ENCODE results near the gene SLC16A10.

SLC16A10 gene

DNA sequence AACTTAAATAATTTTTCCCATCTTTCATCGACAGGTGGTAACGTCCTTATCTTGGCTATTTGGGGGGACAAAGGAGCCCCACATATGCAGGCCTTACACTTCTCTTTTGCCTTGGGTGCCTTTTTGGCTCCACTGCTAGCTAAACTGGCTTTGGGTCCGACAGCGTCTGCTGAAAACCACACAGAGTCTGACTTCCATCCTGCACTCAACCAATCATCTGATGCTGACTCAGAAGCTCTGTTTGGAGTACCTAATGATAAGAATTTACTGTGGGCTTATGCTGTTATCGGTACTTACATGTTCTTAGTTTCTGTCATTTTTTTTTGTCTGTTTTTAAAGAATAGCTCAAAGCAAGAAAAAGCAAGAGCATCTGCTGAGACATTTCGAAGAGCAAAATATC, 178.5 kb downstream of the SLC16A10 start:
- no peak for DNase-seq

DNA sequence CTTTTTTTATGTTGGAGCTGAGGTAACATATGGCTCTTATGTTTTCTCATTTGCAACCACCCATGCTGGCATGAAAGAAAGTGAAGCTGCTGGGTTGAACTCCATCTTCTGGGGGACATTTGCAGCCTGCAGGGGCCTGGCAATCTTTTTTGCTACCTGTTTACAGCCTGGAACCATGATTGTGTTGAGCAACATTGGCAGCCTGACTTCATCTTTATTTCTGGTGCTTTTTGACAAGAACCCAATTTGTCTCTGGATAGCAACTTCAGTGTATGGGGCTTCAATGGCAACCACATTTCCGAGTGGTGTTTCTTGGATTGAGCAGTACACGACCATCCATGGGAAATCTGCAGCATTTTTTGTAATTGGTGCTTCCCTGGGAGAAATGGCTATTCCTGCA, 179.0 kb downstream of the SLC16A10 start:
- no peak for DNase-seq

DNA sequence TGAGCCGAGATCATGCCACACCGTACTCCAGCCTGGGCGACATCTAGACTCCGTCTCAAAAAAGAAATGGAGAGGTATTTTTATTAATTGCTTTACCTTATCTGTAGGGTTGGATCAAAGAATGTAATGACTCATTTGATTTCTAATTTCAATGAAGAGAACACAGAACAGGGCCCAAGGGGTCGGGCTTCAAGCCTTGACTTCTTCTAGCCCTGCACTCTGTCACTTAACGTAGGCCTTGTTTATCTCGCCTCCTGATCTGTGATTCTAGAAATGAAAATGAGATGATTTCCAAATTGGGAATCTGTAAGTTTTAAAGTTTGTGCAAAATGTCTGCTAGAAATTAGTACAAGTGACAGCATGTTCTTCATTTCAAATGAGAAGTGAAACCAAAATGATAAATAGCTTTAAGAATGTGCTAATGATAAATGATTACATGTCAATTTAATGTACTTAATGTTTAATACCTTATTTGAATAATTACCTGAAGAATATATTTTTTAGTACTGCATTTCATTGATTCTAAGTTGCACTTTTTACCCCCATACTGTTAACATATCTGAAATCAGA, 180.5 kb downstream of the SLC16A10 start:
- DNase-seq = no peak

DNA sequence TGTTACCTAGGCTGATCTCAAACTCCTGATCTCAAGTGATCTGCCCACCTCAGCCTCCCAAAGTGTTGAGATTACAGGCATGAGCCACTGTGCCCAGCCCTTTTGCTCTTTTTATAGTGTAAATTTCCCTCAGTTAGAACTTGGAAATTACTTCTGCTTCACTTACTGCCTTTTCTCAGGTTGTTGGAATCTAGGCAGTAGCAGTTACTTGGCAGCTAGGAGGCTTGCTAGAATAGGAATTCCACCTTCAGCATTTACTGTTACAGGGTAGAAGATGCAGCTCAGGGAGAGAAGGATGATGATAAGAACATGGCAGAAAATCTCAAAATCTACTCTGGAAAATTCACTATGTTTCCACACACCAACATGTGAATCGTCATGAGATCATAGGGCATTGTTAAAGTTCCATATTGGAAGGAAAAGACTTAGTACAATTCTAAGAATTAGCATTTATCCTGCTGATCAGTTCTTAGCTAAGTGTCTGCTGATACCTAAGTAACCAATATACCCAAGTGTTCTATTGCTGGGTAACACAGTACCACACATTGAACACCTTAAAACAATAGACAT, 182.2 kb downstream of the SLC16A10 start:
- no peak for DNase-seq

DNA sequence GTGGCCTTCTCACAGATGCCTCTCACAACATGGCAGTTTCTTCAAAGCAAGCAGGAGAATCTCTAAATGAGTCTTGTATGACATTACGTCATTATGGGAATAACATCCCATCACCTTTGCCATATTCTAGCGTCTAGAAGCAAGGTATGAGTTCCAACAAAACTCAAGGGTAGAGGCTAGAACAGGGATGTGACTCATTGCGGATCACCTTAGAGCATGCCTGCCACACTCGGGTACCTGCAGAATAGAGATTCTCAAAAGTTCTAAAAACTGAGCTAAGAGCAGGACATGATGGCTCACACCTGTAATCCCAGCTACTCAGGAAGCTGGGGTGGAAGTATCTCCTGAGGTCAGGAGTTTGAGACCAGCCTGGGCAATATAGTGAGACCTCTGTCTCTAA, 182.8 kb downstream of the SLC16A10 start:
- no peak for DNase-seq

DNA sequence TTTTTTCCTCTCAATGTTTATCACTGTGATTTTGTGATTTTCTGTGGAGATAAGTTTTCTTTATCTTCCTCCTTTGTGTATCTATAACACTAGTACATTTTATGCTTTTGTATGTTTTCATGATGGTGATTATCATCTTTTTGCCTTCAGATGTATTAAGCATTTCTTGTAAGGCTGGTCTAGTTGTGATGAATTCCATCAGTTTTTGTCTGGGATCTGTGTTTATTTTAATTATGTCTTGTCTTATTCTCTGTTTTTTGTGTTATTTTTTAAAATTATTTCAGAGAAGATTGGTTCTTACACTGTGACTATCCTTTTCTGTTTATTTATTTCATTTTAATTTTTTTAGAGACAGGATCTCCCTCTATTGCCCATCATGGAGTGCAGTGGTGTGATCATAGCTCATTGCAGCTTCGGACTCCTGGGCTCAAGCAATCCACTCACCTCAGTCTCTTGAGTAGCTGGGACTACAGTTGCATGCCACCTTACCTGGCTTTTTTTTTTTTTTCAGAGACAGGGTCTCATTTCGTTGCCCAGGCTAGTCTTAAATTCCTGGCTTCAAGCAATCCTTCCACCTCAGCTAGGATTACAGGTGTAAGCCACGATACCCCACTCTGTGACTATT, 187.4 kb downstream of the SLC16A10 start:
- no peak for DNase-seq

DNA sequence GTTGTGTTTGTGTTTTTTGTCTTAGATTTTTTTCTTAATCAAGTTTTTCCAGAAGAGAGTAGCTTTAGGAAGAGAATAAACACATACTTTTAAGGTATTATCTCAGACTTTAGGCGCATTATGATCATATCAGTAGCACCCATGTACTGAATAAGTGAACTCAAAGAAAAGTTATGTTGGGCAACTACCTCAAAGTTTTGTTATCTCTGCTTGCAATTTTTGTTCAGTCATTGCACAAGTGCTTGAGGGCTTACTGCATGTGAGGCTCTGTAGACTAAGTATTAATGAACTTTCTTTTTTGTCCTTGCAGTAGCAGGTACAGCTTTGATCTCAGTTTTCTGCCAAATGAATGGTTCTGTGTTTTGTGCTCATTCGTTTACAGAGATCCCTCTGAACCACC, 189.0 kb downstream of the SLC16A10 start:
- DNase-seq = no peak

DNA sequence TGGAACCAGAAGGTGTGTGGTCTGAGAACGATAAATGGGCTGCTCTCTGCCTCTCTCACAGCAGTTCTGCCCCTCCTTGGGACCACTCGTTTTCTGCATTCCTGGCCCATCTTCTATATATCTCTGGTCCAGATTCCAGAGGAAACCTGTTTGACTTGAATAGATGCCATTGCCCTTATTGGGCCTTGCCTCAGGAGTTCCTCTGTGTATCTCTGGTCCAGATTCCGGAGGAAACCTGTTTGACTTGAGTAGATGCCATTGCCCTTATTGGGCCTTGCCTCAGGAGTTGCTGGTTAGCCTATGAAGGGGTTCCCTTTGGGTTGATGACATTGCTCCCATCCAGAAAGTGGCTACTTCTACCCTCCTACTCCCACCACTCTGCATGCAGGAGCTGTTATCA, 189.4 kb downstream of the SLC16A10 start:
- DNase-seq = no peak

DNA sequence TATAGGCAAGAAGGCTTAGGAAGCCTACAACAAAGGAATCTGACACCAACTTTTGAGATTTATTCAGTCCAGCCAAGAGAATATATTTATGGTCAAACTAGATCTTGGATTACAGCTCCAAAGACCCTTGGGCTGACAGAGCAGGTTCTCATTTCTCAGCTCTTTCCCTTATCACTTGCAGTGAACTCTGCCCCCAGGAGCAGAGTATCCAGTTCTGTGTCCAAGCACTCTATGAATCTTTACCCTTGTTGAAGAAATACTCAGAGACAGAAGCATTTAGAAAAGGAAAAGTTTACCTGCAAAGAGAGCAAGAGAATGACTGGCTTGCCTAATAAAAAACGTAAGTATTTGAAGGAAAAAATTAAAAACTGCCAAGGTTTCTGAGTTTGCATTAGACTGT, 190.5 kb downstream of the SLC16A10 start:
- DNase-seq = no peak

DNA sequence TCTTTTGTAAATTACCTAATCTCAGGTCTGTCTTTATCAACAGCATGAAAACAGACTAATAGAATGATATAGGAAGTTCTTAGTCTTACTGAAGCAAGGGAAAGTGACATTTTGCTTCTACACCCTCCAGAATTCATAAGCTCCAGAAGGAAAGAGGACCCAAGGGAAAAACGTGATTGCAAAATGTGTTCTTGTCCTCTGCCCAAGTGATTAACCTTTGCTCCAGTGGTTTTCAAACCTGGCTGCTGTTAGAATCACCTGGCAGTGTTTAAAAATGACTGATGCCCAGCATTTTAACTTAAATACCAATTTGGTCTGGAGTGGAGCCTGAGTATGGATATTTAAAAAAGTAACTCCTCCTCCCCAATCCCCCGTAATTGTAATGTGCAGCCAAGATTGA, 191.4 kb downstream of the SLC16A10 start:
- DNase-seq = no peak

DNA sequence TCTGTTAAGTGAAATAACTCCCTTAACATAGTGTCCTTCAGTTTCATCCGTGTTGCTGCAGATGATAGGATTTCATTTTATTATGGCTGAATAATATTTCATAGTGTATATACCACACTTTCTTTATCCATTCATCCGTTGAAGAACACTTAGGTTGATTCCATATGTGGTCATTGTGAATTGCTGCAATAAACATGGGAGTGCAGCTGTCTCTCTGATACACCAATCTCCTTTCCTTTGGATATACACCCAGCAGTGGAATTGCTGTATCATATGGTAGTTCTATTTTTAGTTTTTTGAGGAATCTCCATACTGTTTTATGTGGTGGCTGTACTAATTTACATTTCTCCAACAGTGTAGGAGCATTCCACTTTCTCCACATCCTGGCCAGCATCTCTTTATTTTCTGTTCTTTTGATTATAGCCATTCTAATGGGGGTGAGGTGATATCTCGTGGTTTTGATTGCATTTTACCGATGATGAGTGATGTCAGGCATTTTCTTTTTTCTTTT, 193.2 kb downstream of the SLC16A10 start:
- DNase-seq = no peak

All from CD4-positive, alpha-beta T cell treated with Interleukin-17A for 4 hours (primary cell).